IPS-NIHi11 (cell line): ENCODE data around the gene RHOG.
A peak's percentile ranks its signal among the peaks of the same experiment; 100 is the strongest.

Experiments
- DNase-seq: peaks from one replicate; pipeline ENCODE4 v3.0.0; 2012; ENCODE audit warnings: mixed read lengths, low spot score

Gene RHOG

DNA sequence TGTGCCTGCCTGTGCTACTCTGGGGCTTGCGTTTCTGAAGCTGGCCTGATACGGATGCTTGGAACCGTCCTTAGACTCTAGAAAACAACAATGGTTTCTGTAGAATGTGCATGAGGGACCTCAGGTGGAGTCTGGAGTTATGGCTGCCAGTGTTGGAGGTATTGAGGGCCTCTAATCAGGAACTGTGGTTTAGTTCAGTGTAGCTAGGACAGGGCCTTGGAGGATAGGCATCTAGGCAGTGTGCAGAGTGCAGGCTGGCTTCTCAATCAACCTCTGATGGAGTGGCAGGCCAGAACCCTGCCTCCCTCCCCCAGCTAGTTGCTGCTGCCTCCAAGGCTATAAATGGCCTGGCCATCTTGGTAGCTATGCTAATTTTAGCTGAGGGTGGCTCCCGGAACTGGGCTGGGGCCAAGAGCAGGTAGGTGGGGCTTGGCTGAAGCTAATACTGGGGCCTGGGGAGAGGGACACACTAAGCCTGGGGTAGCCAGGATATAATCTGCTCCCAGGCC is 18.7 kb upstream of the RHOG start:
- peak; percentile 44 for DNase-seq

DNA sequence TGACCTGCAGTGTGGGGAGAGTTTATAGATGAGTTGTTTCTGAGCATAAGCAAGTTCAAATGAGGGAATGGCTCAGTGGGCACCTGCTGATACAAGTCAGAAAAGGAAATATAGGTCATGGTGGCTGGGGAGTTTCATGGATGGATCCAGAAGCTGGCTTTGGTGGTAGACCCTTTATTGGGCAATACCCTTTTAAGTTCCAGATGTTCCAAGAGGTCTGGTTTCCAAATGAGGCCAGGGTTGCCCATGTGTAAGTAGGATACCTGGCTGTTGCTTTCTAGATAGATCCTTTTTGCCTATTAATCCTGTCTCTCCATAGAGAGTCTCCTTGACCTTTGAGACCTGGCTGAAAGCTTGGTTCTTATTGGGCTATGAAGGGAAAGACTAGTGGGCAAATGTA is 16.9 kb upstream of the RHOG start:
- DNase-seq: no peak

DNA sequence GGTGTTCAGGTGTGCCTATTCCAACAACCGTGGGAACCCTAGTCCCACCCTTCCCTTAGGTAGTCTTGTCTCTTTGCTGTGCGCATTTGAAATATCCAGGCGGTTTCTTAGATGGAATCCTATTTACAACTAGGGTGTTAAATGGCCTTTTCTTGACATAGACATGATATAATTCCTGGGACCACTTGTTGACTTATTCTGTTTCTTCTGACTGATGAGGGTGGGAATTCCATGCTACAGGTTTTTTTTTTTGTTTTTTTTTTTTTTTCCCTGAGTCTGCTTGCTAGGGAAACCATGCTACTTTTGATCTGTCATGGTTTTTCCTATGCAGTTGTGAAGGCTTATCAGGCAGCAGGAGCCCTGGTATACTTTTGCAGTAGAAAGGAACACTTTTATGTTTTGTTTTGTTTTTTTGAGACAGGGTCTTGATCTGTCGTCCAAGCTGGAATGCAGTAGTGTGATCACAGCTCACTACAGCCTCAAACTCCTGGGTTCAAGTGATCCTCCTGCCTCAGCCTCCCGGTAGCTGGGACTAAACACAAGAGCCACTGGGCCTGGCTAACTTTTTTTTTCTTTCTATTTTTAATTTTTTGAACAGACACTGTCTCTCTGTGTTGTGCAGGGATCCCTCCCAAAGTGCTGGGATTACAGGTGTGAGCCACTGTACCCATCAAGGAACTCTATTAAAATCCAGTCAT is 16.2 kb upstream of the RHOG start:
- DNase-seq: no peak

DNA sequence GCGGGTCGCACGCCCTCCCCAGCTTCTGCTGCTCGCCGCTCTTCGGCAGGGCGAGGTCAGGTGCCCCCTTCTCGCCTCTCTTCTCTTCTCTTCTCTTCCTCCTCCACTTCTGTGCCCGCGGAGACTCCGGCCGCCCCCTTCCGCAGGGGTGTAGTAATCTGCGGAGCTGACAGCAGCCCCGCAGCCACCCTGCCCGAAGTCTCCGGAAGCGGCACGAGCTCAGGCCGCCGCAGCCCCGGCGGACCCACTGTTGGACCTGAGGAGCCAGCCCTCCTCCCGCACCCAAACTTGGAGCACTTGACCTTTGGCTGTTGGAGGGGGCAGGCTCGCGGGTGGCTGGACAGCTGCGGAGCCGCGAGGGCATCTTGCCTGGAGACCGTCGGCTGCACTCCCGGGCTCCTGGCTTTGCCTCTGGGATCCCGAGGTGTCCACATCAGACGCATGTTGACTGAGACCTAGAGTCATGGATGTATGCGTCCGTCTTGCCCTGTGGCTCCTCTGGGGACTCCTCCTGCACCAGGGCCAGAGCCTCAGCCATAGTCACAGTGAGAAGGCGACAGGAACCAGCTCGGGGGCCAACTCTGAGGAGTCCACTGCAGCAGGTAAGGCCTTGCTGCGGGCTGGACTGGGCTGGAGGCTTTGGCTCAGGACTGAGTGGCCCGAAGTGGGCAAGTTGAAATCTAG is 15.2 kb upstream of the RHOG start:
- DNase-seq: peak; percentile 49

DNA sequence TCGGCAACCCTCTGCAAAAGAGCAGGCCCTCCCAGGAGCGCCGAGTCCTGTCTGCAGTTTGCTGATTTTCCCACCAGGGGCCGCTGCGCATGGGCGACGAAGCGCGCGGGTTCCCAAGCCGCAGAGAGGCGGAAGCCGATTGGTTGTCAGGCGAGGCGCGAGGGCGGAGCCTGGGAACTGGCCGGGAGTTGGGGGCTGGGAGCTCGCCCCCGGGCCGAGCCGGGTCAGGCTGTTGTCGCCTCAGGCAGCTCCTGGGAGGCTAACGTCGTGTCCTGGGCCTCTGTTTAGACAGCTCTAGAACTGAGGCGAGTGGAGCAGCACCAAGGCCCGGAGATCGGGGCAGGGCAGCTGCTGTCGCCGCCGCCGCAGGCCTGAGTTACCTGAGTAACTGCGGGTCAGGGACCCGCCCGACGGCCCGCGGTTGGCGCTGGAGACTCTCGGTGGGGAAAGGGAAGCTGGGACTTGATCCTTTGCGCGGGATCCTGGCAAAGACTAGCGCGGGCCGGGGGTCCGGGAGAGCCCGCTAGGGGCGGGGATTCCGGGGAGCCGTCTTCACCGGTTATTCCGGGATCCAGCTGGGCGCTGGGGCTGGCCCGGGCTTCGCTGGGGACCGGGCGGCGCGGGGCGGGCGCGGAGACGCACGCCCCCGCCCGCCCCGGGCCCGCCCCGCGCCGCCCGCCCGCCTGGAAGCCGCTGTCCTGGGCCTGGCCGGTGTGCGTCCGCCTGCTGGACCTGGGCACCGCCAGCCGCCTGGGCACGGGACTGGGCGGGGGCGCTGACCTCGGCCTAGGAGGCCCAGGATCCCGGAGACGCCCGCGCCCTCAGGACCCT is 14.4 kb upstream of the RHOG start, which contains the start of gene STIM1:
Gene STIM1 (plus strand): TSS at position 688 of the 831 bp plus-strand sequence. CDS start 607 bp downstream, outside the sequence.
- DNase-seq: peak; percentile 95

DNA sequence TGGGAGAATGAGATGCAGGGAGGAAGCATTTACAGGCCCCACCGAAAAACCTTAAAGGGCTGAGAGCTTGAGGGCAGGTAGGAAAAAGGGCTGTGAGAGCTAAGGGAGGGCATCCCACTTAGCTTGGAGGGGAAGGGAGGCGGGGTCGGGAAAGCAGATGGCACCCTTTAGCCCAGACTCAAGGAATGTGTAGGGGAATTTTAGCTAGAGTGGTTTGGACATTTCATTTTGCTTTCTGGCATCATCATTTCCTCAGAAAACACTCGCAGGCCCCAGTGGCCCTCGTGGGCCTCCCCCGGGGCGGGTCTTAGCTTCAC is 13.9 kb upstream of the RHOG start:
- no peak for DNase-seq

DNA sequence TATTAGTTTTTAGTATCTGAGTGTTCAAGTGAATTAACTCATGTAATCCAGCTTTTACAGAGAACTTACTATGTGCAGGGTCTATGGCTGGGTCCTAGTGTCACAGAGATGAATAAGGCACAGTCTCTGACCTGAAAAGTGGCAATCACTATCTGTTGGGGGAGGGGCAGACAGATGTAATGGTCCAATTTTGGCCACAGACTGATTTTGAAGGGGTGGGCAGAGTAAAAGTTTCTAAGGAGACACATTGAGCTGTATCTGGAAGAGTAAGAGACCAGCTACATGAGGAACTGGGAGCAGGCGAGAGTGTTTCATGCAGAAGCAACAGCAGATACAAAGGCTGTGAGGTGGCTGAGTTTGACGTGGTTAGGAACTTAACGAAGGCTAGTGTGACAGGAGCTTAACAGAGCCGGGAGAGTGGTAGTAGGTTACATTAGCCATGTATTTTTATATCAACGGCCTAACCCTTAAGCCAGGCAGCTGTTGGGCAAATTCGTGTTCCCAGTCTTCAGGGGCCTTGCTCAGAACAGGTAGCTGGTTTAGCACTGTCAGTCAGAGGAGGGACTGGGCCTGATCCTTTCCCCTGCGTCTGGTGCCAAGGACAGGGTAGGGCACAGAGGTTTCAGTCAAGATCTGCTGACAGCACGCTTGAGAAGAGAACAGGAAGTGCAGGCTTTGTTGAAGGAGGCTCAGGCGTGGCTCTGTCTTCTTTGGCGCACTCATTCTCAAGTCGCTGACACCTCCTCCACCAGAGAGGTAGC is 13.3 kb upstream of the RHOG start:
- DNase-seq: no peak

DNA sequence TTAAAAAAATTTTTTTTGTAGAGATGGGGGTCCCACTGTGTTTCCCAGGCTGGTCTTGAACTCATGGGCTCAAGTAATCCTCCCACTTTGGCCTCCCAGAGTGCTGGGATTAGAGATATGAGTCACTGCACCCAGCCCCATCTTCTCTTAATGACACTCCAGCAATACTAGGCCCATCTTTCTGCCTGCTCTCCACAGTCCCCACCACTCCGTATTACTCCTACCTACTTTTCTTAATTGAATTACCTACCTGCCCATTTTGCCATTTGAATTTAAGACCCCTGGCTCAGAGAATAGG is 12.7 kb upstream of the RHOG start:
- no peak for DNase-seq

DNA sequence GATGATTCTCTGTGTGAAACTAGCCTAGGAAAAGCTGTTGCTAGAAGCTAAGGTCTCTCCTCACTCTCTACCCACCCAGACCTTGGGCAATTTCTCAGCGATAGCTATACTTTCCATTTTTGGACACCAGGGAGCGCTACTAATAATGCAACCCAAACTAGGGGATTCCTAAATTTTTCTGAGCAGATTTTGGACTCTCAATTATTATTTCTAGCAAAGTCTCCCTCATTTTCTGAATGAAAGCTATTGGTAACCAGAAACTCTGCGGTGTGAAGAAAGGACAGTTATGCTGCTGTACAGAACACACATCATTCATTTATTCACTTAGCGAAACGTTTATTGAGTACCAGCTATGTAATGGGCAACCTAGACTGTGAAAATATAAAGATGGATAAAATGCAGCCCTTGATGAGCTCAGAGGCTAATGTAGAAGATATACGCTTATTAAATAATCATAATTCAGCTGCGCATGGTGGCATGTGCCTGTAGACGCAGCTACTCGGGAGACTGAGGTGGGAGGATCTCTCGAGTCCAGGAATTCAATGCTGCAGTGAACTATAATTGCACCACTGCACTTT is 8.6 kb upstream of the RHOG start:
- no peak for DNase-seq

DNA sequence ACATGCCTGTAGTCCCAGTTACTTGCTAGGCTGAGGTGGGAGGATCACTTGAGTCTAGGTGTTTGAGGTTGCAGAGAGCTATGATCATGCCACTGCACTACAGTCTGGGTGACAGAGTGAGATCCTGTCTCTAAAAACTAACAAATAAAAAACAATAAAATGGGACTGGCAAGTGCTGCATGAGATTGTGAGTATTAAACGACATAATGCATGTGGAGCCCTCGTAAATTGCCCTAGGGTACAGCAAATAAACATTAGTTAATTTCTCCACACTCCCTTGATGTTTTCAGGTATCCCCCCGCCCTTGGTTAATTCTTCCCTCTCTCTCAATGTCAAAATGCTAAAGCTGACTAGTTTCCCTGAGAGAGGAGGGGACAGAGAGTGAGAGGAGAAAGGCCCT is 4.9 kb upstream of the RHOG start:
- no peak for DNase-seq

DNA sequence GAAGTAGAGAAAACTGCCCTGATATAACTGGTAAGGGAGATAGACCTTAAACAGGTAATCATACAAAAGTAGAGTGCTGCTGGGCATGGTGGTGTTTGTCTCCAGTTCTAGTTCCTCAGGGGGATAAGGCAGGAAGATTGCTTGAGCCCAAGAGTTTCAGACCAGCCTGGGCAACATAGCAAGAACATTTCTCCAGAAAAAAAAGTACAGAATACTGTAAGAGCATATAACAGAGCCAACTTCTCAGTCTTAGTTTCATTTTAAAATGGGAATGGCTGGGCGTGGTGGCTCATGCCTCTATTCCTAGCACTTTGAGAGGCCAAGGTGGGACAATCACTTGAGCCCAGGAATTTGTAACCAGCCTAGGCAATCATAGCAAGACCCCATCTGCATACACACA is 4.5 kb upstream of the RHOG start:
- no peak for DNase-seq

DNA sequence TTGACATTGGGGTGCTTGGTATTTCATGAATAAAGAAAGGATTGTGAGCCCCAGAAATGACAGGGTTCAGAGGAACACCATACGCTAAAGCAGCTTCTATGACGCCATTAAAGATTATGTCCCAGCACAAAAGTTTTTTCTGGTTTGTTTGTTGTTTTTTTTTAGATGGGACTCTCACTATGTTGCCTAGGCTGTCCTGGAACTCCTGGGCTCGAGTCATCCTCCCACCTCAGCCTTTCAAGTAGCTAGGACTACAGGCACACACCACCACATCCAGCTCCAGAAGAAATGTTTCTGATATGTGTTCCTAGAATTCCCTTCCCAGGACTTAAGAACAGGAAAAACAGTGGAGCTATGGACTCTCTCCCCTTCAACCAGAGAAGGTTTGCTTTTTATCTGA is 2.6 kb upstream of the RHOG start:
- no peak for DNase-seq

DNA sequence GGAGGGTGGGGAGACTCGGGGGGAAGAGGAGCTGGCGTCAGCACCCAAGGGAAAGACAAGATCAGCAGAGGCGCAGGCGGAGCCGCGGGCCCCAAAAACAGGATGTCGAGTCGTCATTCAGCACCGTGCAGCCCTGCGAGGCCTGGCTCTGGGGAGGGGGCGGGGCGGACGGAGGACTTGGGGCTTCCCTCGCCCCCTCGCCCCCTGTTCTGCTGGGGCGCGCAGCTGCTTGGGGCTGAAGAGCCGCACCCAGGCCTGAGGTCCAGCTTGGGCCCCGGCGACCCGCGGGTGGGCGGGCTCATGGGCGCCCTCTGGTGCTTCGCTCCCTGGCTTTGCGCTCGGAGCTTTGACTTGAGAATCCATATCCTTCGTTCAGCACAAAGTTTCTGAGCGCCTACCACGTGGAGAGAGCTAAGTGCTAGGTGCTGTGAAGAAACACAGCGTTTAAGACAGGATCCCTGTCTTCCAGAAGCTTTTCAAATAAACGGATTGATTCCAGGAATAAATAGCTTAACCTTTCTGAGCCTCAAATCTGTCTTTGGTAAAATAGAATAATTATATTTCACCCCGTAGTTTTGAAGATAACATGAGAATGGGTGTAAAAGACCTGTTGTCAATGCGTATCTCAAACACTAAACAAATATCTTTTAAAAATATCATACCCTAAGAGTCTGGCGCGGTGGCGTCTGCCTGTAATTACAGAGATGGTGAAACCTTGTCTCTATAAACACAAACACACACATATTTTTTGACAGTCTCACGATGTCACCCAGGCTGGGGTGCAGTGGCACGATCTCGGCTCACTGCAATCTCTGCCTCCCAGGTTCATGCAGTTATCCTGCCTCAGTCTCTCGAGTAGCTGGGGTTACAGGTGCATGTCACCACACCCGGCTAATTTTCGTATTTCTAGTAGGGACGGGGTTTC is 929 bp upstream of the RHOG start:
- peak; percentile 80 for DNase-seq

DNA sequence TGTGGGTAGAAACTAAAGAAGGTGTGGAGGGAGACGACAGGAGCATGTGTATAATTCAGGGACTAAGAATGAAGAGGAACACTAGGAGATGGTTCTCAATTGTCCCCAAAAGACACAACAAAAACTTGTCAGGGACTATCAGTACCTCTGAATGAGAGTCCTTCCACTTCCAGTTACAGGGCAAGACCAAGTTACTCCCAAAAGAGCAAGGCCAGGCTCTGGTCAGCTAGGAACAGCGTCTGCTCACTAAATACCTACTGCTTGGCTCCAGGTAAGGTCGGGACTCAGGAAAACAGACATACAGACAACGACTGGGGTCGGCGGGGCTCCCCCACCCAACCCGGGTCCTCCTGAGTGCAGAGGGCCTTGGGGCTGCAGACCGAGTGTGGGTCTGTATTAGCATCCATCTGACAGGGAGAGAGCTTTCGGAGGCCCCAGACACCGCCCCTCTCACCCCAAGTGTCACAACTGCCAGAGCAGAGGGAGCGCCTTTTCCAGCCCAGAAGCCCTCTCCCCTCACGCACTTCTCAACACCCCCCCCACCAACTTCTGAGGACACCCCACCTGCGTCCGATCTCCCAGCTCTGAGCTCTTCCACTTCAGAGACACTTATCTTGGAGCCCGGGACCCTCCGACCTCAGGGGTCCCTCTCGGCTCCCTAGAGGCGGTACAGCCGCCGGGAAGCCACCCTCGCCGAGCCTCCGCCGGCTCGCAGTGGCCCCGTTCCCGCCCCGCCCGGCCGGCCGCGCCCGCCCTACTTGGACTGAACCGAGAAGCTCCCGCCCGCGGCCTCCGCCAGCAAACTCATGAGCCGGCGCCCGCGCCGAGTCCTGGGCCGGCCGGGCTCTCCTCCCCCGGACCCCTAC is 522 bp downstream of the RHOG start:
- no peak for DNase-seq

DNA sequence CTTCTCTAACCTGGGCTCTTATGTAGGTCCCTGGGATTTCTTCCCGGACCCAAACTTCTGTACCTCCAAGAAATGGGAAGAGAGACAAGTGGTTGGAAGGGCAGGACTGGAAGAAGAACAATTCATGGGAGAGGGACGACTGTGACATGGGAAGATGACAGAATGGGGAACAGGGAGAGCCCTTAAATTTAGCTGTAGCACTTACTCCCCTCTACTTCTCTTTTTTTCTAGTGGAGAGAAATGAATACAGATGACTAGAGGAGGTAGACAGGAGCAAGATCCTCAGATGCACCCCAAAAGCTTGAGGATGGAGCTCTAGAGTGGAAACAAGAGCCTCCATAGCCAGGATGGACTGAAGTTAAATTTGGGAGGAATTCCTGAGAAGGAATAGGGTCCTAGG is 2.3 kb downstream of the RHOG start:
- no peak for DNase-seq

DNA sequence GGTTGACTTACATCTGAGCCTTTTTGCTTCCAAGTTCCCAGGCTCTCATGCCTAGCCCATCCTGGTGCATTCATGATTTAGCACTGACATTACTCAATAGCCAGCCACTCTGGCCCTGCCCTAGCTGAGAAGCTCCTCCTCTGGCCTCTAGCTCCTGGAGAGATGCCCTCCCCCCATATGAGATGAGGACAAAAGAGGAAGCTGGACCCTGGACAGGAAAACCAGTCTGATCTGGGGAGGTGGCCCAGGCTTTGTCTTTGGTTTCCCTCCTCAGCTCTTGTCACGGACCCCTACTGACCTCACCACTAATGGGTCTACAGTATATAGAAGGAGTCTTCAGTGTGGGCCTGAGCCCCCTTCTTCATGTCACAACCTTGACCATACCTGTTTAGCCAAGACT is 3.0 kb downstream of the RHOG start:
- DNase-seq: no peak

DNA sequence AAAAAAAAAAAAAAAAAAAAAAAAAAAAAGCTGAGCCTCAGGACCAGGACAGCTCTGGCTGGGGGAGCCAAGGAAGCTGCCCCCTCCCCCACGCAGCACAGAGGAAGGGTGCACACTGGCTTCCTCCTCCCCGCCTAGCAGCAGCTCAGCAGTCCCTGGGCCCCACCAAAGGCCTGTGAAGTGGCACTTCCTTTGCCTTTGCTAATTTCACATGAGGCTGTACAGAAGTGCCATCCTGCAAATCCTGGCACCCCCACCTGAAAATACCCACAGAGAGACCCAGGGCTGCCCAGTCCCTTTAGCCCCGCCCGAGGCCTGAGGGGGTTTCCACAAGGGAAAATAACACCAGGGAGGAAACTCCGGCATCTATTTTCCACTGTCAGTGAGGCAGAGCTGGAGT is 3.9 kb downstream of the RHOG start:
- DNase-seq: no peak

DNA sequence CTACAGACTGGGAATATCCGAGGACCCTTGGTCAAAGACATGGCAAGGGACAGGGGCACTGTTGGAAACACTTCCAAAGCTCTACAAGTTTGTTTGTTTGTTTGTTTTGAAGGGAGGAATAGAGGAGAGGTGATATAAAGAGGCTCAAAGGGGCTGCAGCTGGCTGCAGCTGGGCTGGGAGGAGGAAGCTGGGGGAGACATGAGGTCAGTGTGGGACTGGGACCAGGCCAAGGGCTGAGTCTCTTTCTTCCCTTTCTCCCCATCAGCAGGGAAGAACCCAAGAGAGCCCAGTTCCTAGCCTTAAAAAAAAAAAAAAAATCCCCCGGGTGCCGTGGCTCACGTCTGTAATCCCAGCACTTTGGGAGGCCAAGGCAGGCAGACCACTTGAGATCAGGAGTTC is 5.0 kb downstream of the RHOG start:
- no peak for DNase-seq

DNA sequence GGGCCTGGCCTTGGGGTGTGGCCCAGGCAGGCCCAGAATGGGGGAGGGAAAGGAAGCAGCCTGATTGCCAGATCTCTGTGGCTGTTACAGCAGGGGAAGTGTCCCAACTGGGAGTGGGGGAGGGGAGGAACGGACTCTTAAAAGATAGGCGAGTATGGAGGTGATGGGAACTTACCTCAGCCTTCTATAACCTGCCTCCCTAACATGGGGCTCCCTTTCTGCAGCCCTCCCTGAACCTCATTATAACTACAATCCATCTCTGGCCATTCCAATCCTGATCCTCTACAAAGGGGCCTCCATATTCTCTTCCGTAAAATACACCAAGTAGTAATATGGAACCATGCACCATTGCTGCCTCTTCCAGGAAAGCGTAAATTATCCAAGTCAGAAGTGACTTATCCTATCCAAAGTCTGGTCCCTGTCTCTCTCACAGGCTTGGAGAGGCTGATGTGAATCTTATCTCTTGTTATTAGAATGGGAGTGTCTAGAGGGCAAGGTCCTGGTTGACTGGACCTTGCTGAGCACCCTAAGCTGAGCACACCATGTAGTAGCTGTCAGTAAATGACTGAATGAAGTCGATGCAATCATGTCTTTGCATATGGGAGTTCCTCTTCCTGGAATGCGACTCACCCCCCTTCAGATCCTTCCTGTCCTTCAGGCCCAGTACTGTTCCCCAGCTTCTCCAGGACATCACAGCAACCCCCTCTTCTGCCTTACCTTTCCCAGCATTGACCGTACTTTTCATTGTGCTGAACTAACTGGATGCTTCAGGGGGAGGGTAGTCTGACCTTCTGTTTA is 5.9 kb downstream of the RHOG start:
- no peak for DNase-seq
